HepG2 (cell line): ENCODE measurements around the gene CLDN9. TPM values are rescaled to one million over a fixed set of nuclear protein-coding genes. Genes with fewer than 3 reads are reported as not detected.

Source experiments
- ATAC-seq: fragments of 200-7000 bp; cut with Tn5 transposase; 3 replicates; pipeline ENCODE4 v1.9.1; 2020; ENCODE audit warnings: mild to moderate bottlenecking, moderate library complexity
- BruUV-seq: library from RNA; stranded (reverse); fragments of 400-500 nt; replicated peaks from 2 replicates; lab custom pipeline; 2021; lab: Mats Ljungman, UMichigan
- CTCF ChIA-PET: fragments of 300-600 bp; formaldehyde crosslinking; extraction: SDS; loops from one replicate; lab custom pipeline; 2021; ENCODE audit warnings: low total read pairs, inconsistent platforms, low intra/inter-chr PET ratio; lab: Yijun Ruan, JAX
- POLR2A ChIA-PET: fragments of 350-600 bp; sonication (Branson Sonifier 250); formaldehyde crosslinking; loops from one replicate; lab custom pipeline; 2020; ENCODE audit warnings: antibody characterized with exemption, inconsistent platforms; lab: Yijun Ruan, JAX
- DNase-seq: peaks from one replicate; pipeline ENCODE4 v3.0.0-alpha.2; 2015; ENCODE audit warnings: low spot score
- FAIRE-seq: peaks from 3 replicates; lab custom pipeline; 2011; peaks lifted over from hg19 to GRCh38; lab: Jason Lieb, UNC
- H2AFZ ChIP-seq: one replicate; pipeline ENCODE4 v1.6.1; 2011; ENCODE audit warnings: low read length, inconsistent platforms
- H3K27ac ChIP-seq: fragments of 300-600 bp; 3 replicates; pipeline ENCODE4 v1.8.0; 2011; ENCODE audit warnings: mixed run types, mild to moderate bottlenecking, mixed read lengths, low read length, inconsistent platforms; ENCODE audit not compliant: insufficient read depth; ENCODE audit errors: extremely low read length
- H3K27me3 ChIP-seq, 2 experiments: fragments of 200-600 bp in 1 of 2; 2 replicates in 1 of 2; 3 replicates in 1 of 2; pipeline versions ENCODE4 v1.6.0 to v1.8.0; 2011; ENCODE audit warnings: low read length in 2 of 2, mild to moderate bottlenecking in 2 of 2, moderate library complexity in 2 of 2, inconsistent platforms in 1 of 2; ENCODE audit not compliant: insufficient read depth in 2 of 2, control insufficient read depth in 1 of 2
- H3K36me3 ChIP-seq, 2 experiments: fragments of 200-600 bp in 1 of 2; replicated peaks in 1 of 2; 2 replicates in 1 of 2; 3 replicates in 1 of 2; pipeline versions ENCODE4 v1.5.1 to v1.8.0; 2011; ENCODE audit warnings: low read length in 2 of 2, inconsistent platforms in 1 of 2; ENCODE audit not compliant: insufficient read depth in 2 of 2, control insufficient read depth in 1 of 2
- H3K4me1 ChIP-seq: 2 replicates; pipeline ENCODE4 v1.5.1; 2012; ENCODE audit warnings: low read length, inconsistent platforms; ENCODE audit not compliant: insufficient read depth
- H3K4me2 ChIP-seq: 2 replicates; pipeline ENCODE4 v1.6.0; 2011; ENCODE audit warnings: low read depth, low read length, inconsistent platforms
- H3K4me3 ChIP-seq, 3 experiments: fragments of 200-600 bp in 1 of 3; sonication (generic), shearing (Covaris generic) in 1 of 3; replicated peaks in 1 of 3; 2 replicates each; pipeline ENCODE4 v1.5.1; 2011 to 2016; ENCODE audit warnings: low read length in 3 of 3, inconsistent platforms in 2 of 3, low read depth in 2 of 3, mild to moderate bottlenecking in 2 of 3, control low read depth in 1 of 3, mixed read lengths in 1 of 3; ENCODE audit not compliant: insufficient read depth in 1 of 3
- H3K79me2 ChIP-seq: one replicate; pipeline ENCODE4 v1.6.1; 2011; ENCODE audit warnings: low read length, inconsistent platforms; ENCODE audit not compliant: insufficient read depth
- H3K9ac ChIP-seq: 2 replicates; pipeline ENCODE4 v1.6.0; 2011; ENCODE audit warnings: mild to moderate bottlenecking, low read depth, low read length, inconsistent platforms; ENCODE audit not compliant: insufficient read depth
- H3K9me3 ChIP-seq: 2 replicates; pipeline ENCODE4 v1.5.1; 2012; ENCODE audit warnings: mild to moderate bottlenecking, low read length
- H4K20me1 ChIP-seq: 2 replicates; pipeline ENCODE4 v1.6.0; 2011; ENCODE audit warnings: inconsistent platforms, mild to moderate bottlenecking, low read length, moderate library complexity; ENCODE audit not compliant: insufficient read depth
- GZF1 ChIP-seq: sonication (generic); formaldehyde crosslinking; IDR thresholded peaks from 2 replicates; pipeline ENCODE4 v1.5.1; 2020; ENCODE audit warnings: mild to moderate bottlenecking, missing genetic modification reagents
- HOXD1 ChIP-seq: sonication (generic); formaldehyde crosslinking; IDR thresholded peaks from 2 replicates; pipeline ENCODE4 v1.5.0; 2020; ENCODE audit warnings: missing genetic modification reagents
- MBNL3 ChIP-seq: fragments of 250-450 bp; sonication (Bioruptor Pico); conservative IDR thresholded peaks from 2 replicates; pipeline ENCODE4 v1.8.0; 2022; ENCODE audit warnings: mild to moderate bottlenecking, inconsistent platforms
- MED13 ChIP-seq: sonication (generic); formaldehyde crosslinking; IDR thresholded peaks from 2 replicates; pipeline ENCODE4 v1.5.0; 2020; ENCODE audit warnings: missing genetic modification reagents
- NFE2L1 ChIP-seq: sonication (generic); formaldehyde crosslinking; IDR thresholded peaks from 2 replicates; pipeline ENCODE4 v1.4.0; 2020; ENCODE audit warnings: missing genetic modification reagents, mild to moderate bottlenecking, borderline replicate concordance
- RARA ChIP-seq: IDR thresholded peaks from 2 replicates; pipeline ENCODE4 v1.6.1; 2016; ENCODE audit warnings: missing genetic modification reagents, missing compliant biosample characterization
- TAF1 ChIP-seq: sonication (generic); formaldehyde crosslinking; IDR thresholded peaks from 2 replicates; pipeline ENCODE4 v1.4.0; 2020; ENCODE audit warnings: missing genetic modification reagents
- U2AF1 ChIP-seq: fragments of 200-400 bp; formaldehyde crosslinking; optimal IDR thresholded peaks from 2 replicates; pipeline ENCODE3; 2017; ENCODE audit warnings: mild to moderate bottlenecking, low read depth, low read length
- ZNF326 ChIP-seq: sonication (generic); formaldehyde crosslinking; IDR thresholded peaks from 2 replicates; pipeline ENCODE4 v1.4.0; 2020; ENCODE audit warnings: missing genetic modification reagents, borderline replicate concordance
- ZNF839 ChIP-seq: sonication (generic); formaldehyde crosslinking; IDR thresholded peaks from 2 replicates; pipeline ENCODE4 v1.4.0; 2020; ENCODE audit warnings: missing genetic modification reagents, mild to moderate bottlenecking, borderline replicate concordance
- WGBS: methylation state at CpG from one replicate; pipeline ENCODE4 v1.1.6; 2017; ENCODE audit warnings: low lambda C conversion rate; 5-methylcytosine and 5-hydroxymethylcytosine counted together
- in situ Hi-C: cut with HindIII; loops from 2 replicates; pipeline ENCODE4 v1.10.0; 2017; ENCODE audit warnings: low pct_unique_long_range_greater_than_20kb; ENCODE audit not compliant: extremely low pct_ligation_motif_present
- intact Hi-C: fragments of 100-400 bp; cut with micrococcal nuclease; formaldehyde crosslinking; loops from one replicate; pipeline ENCODE4 v1.10.0; 2022; ENCODE audit not compliant: unreplicated experiment
- polyA plus RNA-seq, 8 experiments: library from polyadenylated mRNA; depleted of rRNA in 3 of 8; stranded (reverse) in 7 of 8; unstranded in 1 of 8; fragments of >200 nt; fragmentation: Illumina TruSeq in 4 of 8; extraction: Trizol in 4 of 8; gene quantifications; 2 replicates each; pipeline versions ENCODE4 v1.2.1 to v1.2.3, GENCODE V29; 2011 to 2016; ENCODE audit warnings: low read depth in 4 of 8, missing spikeins in 1 of 8, mixed read lengths in 1 of 8; ENCODE audit not compliant: insufficient read depth in 1 of 8
- total RNA-seq, 5 experiments: library from RNA; depleted of rRNA; stranded (reverse); fragments of >200 nt; fragmentation: Illumina TruSeq; extraction: Trizol; gene quantifications; 2 replicates each; pipeline ENCODE4 v1.2.3, GENCODE V29; 2016; ENCODE audit warnings: low read depth in 1 of 5
- TF ChIP-seq, protein P1 (sequence below): sonication (generic); formaldehyde crosslinking; IDR thresholded peaks from 2 replicates; pipeline ENCODE4 v1.5.0; 2020; ENCODE audit warnings: missing genetic modification reagents, mild to moderate bottlenecking, borderline replicate concordance

CLDN9 gene
- total and polyA plus RNA-seq, 2 of the 13 experiments (the other 11 are each of a cell fraction or from before 2014, with no cell fraction given): 0.15 to 0.26 TPM

DNA sequence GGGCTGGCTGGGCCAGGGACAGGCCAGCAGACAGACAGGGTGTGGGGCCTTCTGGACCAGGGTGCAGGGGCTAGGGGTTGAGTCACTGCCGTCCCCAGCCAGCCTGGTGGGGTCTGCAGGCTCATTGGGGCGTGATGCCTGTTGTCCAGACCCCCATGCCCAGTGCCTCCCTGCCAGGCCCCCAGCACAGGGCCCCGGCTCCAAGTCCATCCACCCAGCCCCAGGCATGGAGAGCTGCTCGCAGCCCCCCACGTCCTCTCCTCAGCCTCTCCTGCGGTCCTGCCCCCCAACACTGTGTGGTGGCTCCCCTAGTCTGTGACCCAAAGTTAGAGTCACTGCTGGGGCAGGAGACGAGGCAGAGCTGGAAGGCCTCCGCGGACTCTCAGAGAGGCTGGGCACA lies 25.4 kb upstream of the CLDN9 start:
- Histone ChIP-seq H3K4me1 (peaks cover 25% of the 10 kb centered on the region), H3K9ac (no peak overlapping the region), H3K4me2 (no peak overlapping the region), H3K36me3 (no peaks in the 10 kb centered on the region)
- in situ Hi-C loops: no loop called here
- no peak for FAIRE-seq
- no peak for DNase-seq
- 46% methylated on average over 4 of the region's 9 CpGs for WGBS
- no peak for ATAC-seq
- TF ChIP-seq RARA: no peak
- no peak for TF ChIP-seq ZNF326 (CRISPR knock-in tag)
- TF ChIP-seq GZF1 (CRISPR knock-in tag): no peak
- no peak for TF ChIP-seq ZNF839
- no peak for TF ChIP-seq TAF1 (CRISPR knock-in tag)
- no peak for TF ChIP-seq U2AF1
- TF ChIP-seq, protein P1, sequence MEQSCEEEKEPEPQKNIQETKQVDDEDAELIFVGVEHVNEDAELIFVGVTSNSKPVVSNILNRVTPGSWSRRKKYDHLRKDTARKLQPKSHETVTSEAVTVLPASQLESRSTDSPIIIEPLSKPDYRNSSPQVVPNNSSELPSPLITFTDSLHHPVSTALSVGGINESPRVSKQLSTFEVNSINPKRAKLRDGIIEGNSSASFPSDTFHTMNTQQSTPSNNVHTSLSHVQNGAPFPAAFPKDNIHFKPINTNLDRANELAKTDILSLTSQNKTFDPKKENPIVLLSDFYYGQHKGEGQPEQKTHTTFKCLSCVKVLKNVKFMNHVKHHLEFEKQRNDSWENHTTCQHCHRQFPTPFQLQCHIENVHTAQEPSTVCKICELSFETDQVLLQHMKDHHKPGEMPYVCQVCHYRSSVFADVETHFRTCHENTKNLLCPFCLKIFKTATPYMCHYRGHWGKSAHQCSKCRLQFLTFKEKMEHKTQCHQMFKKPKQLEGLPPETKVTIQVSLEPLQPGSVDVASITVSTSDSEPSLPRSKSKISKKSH (CRISPR knock-in tag): no peak
- TF ChIP-seq MBNL3 (CRISPR knock-in tag): no peak
- TF ChIP-seq, all 625 proteins: peak for 0
- ChIA-PET POLR2A (no interaction called here), CTCF (no interaction called here)
- Histone ChIP-seq H3K79me2 (no peaks in the 10 kb centered on the region), H3K27ac (no peak overlapping the region), H3K9me3 (no peaks in the 10 kb centered on the region), H3K27me3 (peaks cover 19 to 60% of the 10 kb centered on the region in 2 experiments), H2AFZ (no peak overlapping the region), H4K20me1 (no peaks in the 10 kb centered on the region), H3K4me3 (no peak overlapping the region)
- BruUV-seq: no TSS peak
- intact Hi-C loops: no loop called here

GRCh38 chr16:2987833-2988232 lies 24.9 kb upstream of the CLDN9 start:
- no peak overlapping the region for H3K27ac ChIP-seq
- no CpG with 5 or more reads among the region's 8 CpGs for WGBS
- no peaks in the 10 kb centered on the region for H3K79me2 ChIP-seq
- ATAC-seq (no peak), DNase-seq (no peak), FAIRE-seq (no peak)
- no peaks in the 10 kb centered on the region for H3K9me3 ChIP-seq
- CTCF ChIA-PET: no interaction called here
- intact Hi-C loops: no loop called here
- H3K4me3 ChIP-seq: no peak overlapping the region
- H3K27me3 ChIP-seq: peaks cover 19 to 60% of the 10 kb centered on the region in 2 experiments
- TF ChIP-seq MED13 (no peak), NFE2L1 (CRISPR knock-in tag) (no peak), HOXD1 (peak; percentile 83)
- TF ChIP-seq, all 625 proteins: peak for 1
- Histone ChIP-seq H2AFZ (no peak overlapping the region), H3K9ac (no peak overlapping the region), H3K36me3 (no peaks in the 10 kb centered on the region), H3K4me2 (no peak overlapping the region), H3K4me1 (peaks cover 22% of the 10 kb centered on the region), H4K20me1 (no peaks in the 10 kb centered on the region)
- BruUV-seq: no TSS peak
- in situ Hi-C loops: no loop called here
- POLR2A ChIA-PET: no interaction called here
